H9 (cell line): Measurements from ENCODE around the gene ARHGAP22. TPM values are rescaled to one million over a fixed set of nuclear protein-coding genes. Genes with fewer than 3 reads are reported as not detected.

Source experiments
- DNase-seq: peaks from one replicate; pipeline ENCODE4 v3.0.0-alpha.2; 2017
- H2AFZ ChIP-seq: one replicate; pipeline ENCODE4 v1.6.1; 2013; ENCODE audit warnings: mild to moderate bottlenecking, low read length, control low read depth, moderate library complexity
- H2AK5ac ChIP-seq: 2 replicates; pipeline ENCODE4 v1.6.1; 2013; ENCODE audit warnings: low read length, control low read depth, mixed read lengths; ENCODE audit not compliant: insufficient read length
- H2BK120ac ChIP-seq: one replicate; pipeline ENCODE4 v1.6.1; 2013; ENCODE audit warnings: low read depth, mild to moderate bottlenecking, low read length, control low read depth, inconsistent platforms; ENCODE audit not compliant: poor library complexity, severe bottlenecking
- H2BK12ac ChIP-seq: 2 replicates; pipeline ENCODE4 v1.6.1; 2013; ENCODE audit warnings: low read length, control low read depth, mixed read lengths, low read depth; ENCODE audit not compliant: insufficient read length
- H2BK15ac ChIP-seq: 2 replicates; pipeline ENCODE4 v1.6.1; 2013; ENCODE audit warnings: low read depth, low read length, control low read depth
- H2BK20ac ChIP-seq: one replicate; pipeline ENCODE4 v1.6.1; 2013; ENCODE audit warnings: low read depth, mild to moderate bottlenecking, low read length, control low read depth, inconsistent platforms; ENCODE audit not compliant: poor library complexity, severe bottlenecking
- H2BK5ac ChIP-seq: 2 replicates; pipeline ENCODE4 v1.6.1; 2013; ENCODE audit warnings: low read length, control low read depth, mixed read lengths; ENCODE audit not compliant: insufficient read length
- H3K14ac ChIP-seq: 2 replicates; pipeline ENCODE4 v1.6.1; 2013; ENCODE audit warnings: low read length, control low read depth; ENCODE audit not compliant: insufficient read depth
- H3K18ac ChIP-seq: 2 replicates; pipeline ENCODE4 v1.6.1; 2013; ENCODE audit warnings: low read depth, mild to moderate bottlenecking, mixed read lengths, low read length, control low read depth; ENCODE audit not compliant: insufficient read length
- H3K23ac ChIP-seq: 2 replicates; pipeline ENCODE4 v1.6.1; 2013; ENCODE audit warnings: low read length, control low read depth, mixed read lengths, low read depth; ENCODE audit not compliant: insufficient read length
- H3K23me2 ChIP-seq: 2 replicates; pipeline ENCODE4 v1.6.1; 2013; ENCODE audit warnings: low read depth, mild to moderate bottlenecking, mixed read lengths, low read length, control low read depth; ENCODE audit not compliant: insufficient read length, poor library complexity, severe bottlenecking
- H3K27ac ChIP-seq: 2 replicates; pipeline ENCODE4 v1.5.1; 2013; ENCODE audit warnings: low read length, control low read depth, mixed read lengths, low read depth; ENCODE audit not compliant: insufficient read length
- H3K27me3 ChIP-seq: 2 replicates; pipeline ENCODE4 v1.6.1; 2013; ENCODE audit warnings: low read length, control low read depth, inconsistent platforms; ENCODE audit not compliant: insufficient read depth
- H3K4ac ChIP-seq: 2 replicates; pipeline ENCODE4 v1.6.1; 2013; ENCODE audit warnings: low read depth, mild to moderate bottlenecking, control low read depth, inconsistent platforms, low read length, moderate library complexity
- H3K4me1 ChIP-seq: 2 replicates; pipeline ENCODE4 v1.6.1; 2013; ENCODE audit warnings: low read length, control low read depth, inconsistent platforms; ENCODE audit not compliant: insufficient read depth
- H3K4me2 ChIP-seq: 2 replicates; pipeline ENCODE4 v1.6.1; 2013; ENCODE audit warnings: low read length, control low read depth, mixed read lengths; ENCODE audit not compliant: insufficient read length, insufficient read depth
- H3K56ac ChIP-seq: 2 replicates; pipeline ENCODE4 v1.6.1; 2013; ENCODE audit warnings: low read depth, mild to moderate bottlenecking, mixed read lengths, low read length, control low read depth; ENCODE audit not compliant: insufficient read length
- H3K79me1 ChIP-seq: 2 replicates; pipeline ENCODE4 v1.6.1; 2013; ENCODE audit warnings: low read depth, mild to moderate bottlenecking, moderate library complexity, low read length, control low read depth, inconsistent platforms; ENCODE audit not compliant: insufficient read depth, poor library complexity, severe bottlenecking
- H3K79me2 ChIP-seq: 2 replicates; pipeline ENCODE4 v1.6.1; 2013; ENCODE audit warnings: low read length, control low read depth, inconsistent platforms; ENCODE audit not compliant: insufficient read depth
- H3K9ac ChIP-seq: 2 replicates; pipeline ENCODE4 v1.6.1; 2013; ENCODE audit warnings: low read length, control low read depth, mixed read lengths; ENCODE audit not compliant: insufficient read length; ENCODE audit errors: extremely low read depth
- H3K9me3 ChIP-seq: one replicate; pipeline ENCODE4 v1.6.1; 2013; ENCODE audit warnings: low read depth, low read length, inconsistent platforms; ENCODE audit not compliant: control insufficient read depth
- H3T11ph ChIP-seq: one replicate; pipeline ENCODE4 v1.6.1; 2013; ENCODE audit warnings: mild to moderate bottlenecking, low read length, control low read depth, inconsistent platforms
- H4K20me1 ChIP-seq: one replicate; pipeline ENCODE4 v1.6.1; 2013; ENCODE audit not compliant: control insufficient read depth, insufficient read length, insufficient read depth
- H4K5ac ChIP-seq: 2 replicates; pipeline ENCODE4 v1.6.1; 2013; ENCODE audit warnings: low read depth, mild to moderate bottlenecking, mixed read lengths, low read length, control low read depth; ENCODE audit not compliant: insufficient read length
- H4K8ac ChIP-seq: replicated peaks from 2 replicates; pipeline ENCODE4 v1.6.1; 2013; ENCODE audit warnings: low read length, control low read depth, mixed read lengths, low read depth; ENCODE audit not compliant: insufficient read length
- H4K91ac ChIP-seq: 2 replicates; pipeline ENCODE4 v1.6.1; 2013; ENCODE audit warnings: low read depth, mild to moderate bottlenecking, moderate library complexity, mixed read lengths, low read length, control low read depth; ENCODE audit not compliant: insufficient read length
- H3K27ac Mint-ChIP-seq, 3 experiments: 2 replicates in 2 of 3; 3 replicates in 1 of 3; pipeline ENCODE4 v1.8.0; 2020 to 2021; ENCODE audit warnings: mixed read lengths in 3 of 3, mild to moderate bottlenecking in 1 of 3, moderate library complexity in 1 of 3
- H3K27me3 Mint-ChIP-seq: 2 replicates; pipeline ENCODE4 v1.8.0; 2021; ENCODE audit warnings: low read depth, mild to moderate bottlenecking, moderate library complexity, mixed read lengths
- H3K36me3 Mint-ChIP-seq, 3 experiments: 2 replicates in 2 of 3; 3 replicates in 1 of 3; pipeline ENCODE4 v1.8.0; 2020 to 2021; ENCODE audit warnings: low read depth in 3 of 3, mixed read lengths in 3 of 3; ENCODE audit not compliant: insufficient read depth in 1 of 3
- H3K4me1 Mint-ChIP-seq, 2 experiments: 2 replicates each; pipeline ENCODE4 v1.8.0; 2020; ENCODE audit warnings: mixed read lengths in 2 of 2
- H3K4me3 Mint-ChIP-seq, 2 experiments: 2 replicates in 1 of 2; 3 replicates in 1 of 2; pipeline ENCODE4 v1.8.0; 2020 to 2021; ENCODE audit warnings: mild to moderate bottlenecking in 2 of 2, mixed read lengths in 2 of 2, moderate library complexity in 1 of 2
- H3K9me3 Mint-ChIP-seq, 2 experiments: 2 replicates in 1 of 2; 3 replicates in 1 of 2; pipeline ENCODE4 v1.8.0; 2020; ENCODE audit warnings: mild to moderate bottlenecking in 2 of 2, mixed read lengths in 2 of 2, moderate library complexity in 1 of 2
- WGBS: extraction: QIAGEN DNeasy Blood & Tissue Kit; methylation state at CpG from one replicate; pipeline ENCODE4 v1.1.7; 2013; ENCODE audit warnings: missing lambda C conversion rate, low lambda C conversion rate, mixed read lengths; ENCODE audit not compliant: insufficient read length; ENCODE audit errors: extremely low coverage; 5-methylcytosine and 5-hydroxymethylcytosine counted together
- total RNA-seq: library from RNA; stranded (reverse); gene quantifications from 2 replicates; pipeline ENCODE4 v1.2.1, GENCODE V29; 2021
- TF ChIP-seq, protein P1 (sequence below): fragments of 200-600 bp; sonication (generic); conservative IDR thresholded peaks from 3 replicates; pipeline ENCODE4 v1.8.0; 2021; ENCODE audit warnings: antibody characterized with exemption, mild to moderate bottlenecking

ARHGAP22 gene
- total RNA-seq, 1 experiment from 2014 or later = 7.4 TPM

DNA sequence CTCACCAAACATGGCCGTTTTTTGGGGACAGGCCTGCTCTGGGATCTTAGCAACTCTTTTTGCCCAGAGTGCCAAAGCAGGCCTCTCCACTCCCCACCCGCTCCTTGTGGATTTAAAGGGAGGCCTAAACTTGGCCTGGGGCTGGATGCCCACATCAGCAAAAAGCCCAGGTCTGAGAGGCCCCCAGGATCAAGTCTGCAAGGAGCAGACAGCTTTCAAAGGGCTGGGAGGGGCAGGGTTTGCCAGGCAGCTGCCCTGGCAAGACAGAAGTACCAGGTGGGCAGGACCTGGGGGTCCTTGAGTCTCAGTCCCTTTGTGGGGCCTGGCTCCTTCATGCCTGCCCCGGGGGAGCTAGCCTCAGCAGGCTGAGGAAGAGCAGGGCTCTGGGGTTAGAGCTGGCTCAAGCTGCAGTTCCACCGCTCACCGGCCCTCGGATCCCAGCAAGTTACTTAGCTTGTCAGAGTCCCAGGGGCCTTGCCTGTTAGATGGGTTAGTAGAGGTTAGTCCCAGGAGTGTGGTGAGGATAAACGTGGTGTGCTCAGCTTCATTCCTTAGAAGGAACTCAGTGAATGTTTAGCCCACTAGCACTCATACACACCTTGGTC lies 56.2 kb downstream of the ARHGAP22 start:
- Mint-ChIP-seq H3K4me1 (peaks cover 9 to 17% of the 10 kb centered on the region in 2 experiments), H3K27ac (no peak overlapping the region), H3K36me3 (no peaks in the 10 kb centered on the region; a peak in 1 of 7 replicates), H3K9me3 (peaks cover 0 to 3% of the 10 kb centered on the region in 2 experiments; a peak in 1 of 5 replicates), H3K27me3 (peaks cover 2% of the 10 kb centered on the region; the same call in 1 of the 2 replicates), H3K4me3 (no peak overlapping the region)
- no peaks in the 10 kb centered on the region for H3K27me3 ChIP-seq
- H3K79me2 ChIP-seq = no peaks in the 10 kb centered on the region
- H2BK20ac ChIP-seq = no peak overlapping the region
- no peak overlapping the region for H4K8ac ChIP-seq
- no peak overlapping the region for H3K4ac ChIP-seq
- no peak overlapping the region for H2BK5ac ChIP-seq
- H2AFZ ChIP-seq = no peak overlapping the region
- no peak overlapping the region for H3K14ac ChIP-seq
- TF ChIP-seq, protein P1, sequence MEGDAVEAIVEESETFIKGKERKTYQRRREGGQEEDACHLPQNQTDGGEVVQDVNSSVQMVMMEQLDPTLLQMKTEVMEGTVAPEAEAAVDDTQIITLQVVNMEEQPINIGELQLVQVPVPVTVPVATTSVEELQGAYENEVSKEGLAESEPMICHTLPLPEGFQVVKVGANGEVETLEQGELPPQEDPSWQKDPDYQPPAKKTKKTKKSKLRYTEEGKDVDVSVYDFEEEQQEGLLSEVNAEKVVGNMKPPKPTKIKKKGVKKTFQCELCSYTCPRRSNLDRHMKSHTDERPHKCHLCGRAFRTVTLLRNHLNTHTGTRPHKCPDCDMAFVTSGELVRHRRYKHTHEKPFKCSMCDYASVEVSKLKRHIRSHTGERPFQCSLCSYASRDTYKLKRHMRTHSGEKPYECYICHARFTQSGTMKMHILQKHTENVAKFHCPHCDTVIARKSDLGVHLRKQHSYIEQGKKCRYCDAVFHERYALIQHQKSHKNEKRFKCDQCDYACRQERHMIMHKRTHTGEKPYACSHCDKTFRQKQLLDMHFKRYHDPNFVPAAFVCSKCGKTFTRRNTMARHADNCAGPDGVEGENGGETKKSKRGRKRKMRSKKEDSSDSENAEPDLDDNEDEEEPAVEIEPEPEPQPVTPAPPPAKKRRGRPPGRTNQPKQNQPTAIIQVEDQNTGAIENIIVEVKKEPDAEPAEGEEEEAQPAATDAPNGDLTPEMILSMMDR = no peak
- H3K56ac ChIP-seq = no peak overlapping the region
- no peak overlapping the region for H3K23ac ChIP-seq
- H3K79me1 ChIP-seq = no peaks in the 10 kb centered on the region
- no peak overlapping the region for H3T11ph ChIP-seq
- no peak overlapping the region for H2BK120ac ChIP-seq
- WGBS = no CpG with 5 or more reads among the region's 7 CpGs
- no peak overlapping the region for H3K18ac ChIP-seq
- no peaks in the 10 kb centered on the region for H3K23me2 ChIP-seq
- H3K27ac ChIP-seq = no peak overlapping the region
- no peaks in the 10 kb centered on the region for H3K4me1 ChIP-seq
- no peak overlapping the region for H2BK15ac ChIP-seq
- no peak overlapping the region for H2BK12ac ChIP-seq
- no peaks in the 10 kb centered on the region for H4K20me1 ChIP-seq
- H3K9me3 ChIP-seq = no peaks in the 10 kb centered on the region
- H3K4me2 ChIP-seq = no peak overlapping the region
- DNase-seq = no peak
- no peak overlapping the region for H2AK5ac ChIP-seq
- no peak overlapping the region for H3K9ac ChIP-seq
- no peak overlapping the region for H4K91ac ChIP-seq
- no peak overlapping the region for H4K5ac ChIP-seq
